ENCODE data around the gene MEIKIN. TPM values are rescaled to one million over a fixed set of nuclear protein-coding genes. Genes with fewer than 3 reads are reported as not detected.

Gene MEIKIN, protein sequence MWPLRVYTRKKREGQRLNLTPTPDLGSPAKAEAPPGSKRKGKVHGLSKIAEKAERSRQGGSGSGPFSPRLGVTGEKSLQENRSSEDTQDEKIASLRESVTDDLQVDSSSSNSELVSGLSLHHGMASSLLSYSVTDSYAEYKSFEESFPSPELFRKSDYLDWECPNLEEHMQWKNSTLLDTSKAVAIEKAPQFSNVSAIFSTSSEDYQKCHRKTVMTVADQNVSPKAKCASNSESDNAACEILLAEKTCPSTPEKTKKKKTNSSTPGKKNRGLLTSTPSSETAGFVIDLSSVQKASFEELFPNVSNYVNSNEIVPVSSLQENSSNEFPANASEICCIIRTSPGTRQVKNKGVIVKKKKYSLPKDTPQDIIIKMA
- not detected in 2 replicates for total RNA-seq

DNA sequence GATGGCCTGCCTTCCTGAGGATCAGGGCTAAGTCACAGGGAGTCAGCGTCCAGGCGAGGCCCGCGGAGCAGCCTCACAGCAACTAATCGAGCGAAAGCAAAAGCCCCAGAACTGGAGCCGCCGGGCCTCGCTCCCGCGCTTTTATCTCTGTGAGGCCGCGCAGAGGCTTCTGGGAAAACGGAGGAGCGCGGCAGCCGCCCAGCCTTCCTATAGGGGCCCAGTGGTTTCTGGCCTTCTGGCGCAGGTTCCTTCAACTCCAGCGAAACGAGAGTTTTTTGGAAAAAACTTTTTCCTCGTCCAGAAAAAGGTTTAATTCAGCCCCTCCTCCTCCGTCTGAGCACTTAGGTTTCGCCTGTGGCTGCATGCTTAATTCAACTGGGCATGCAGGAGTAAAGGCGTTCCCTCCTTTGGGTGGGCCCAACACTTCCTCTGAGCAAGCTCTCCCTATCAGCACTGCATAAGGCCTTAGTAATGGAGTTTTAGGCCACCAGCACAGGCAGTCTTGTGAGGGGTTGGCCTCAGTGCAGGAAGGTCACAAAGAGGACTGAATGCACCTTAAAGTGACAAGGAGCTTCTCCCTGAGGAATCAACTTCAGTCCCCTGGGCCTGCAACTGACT lies at the start of gene MEIKIN:
MEIKIN (minus strand) TSS at position 113 of the 618 bp plus-strand sequence. CDS start 158 bp downstream, outside the sequence.

DNA sequence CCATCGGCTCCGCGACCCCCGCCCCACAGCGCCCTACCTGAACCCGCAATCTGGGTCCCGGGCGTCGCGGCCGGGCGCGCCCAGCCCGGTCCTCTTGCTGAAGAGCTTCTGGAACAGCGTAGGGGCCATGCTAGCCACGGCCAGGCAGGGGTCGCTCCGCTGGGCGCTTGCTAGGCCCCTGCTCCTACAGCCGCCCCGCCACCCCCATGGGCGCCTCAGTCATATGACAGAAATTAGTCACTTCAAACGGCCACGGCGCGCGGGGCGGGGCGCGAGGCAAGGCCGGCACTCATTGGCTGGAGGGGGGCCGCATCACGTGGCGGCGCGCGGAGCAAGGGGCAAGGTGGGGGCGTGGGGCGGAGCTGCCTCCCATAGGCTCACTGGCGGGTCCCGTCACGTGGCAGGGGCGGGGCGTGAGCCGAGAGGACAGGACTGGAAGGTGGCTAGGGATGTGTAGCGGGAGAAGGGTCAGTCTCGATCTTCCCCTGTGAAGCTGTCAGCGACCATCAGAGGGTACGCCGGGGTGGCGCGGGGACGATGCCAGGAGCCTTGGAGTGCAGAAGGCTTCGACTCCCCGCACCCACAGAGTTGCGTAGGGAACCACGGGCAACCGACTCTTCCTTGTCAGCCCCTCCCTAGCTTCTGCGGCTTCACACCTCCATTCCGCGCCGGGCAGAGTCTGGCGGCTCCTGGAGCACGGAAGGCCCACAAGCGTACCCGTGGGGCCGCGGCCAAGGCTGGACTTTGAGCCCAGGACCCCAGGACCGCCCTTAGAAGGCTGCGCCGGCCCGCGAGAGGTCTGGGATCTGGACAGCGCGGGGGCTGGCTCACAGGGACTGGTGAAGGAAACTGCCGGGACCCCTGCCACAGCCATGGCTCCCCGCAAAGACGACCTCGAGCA lies 148.4 kb downstream of the MEIKIN start, which contains the start of gene FNIP1:
FNIP1 (minus strand) TSS at position 225 of the 901 bp plus-strand sequence; CDS start at position 129, 96 bp downstream.

Other genes with a start within 250 kb of the MEIKIN start
- 8.5 and 9.6 TPM in 2 replicates for gene FNIP1, start 148.6 kb downstream of the MEIKIN start, total RNA-seq
- not detected in 2 replicates for gene ACSL6, start 66.0 kb upstream of the MEIKIN start, total RNA-seq
- not detected in 2 replicates for gene IL3, start 115.0 kb upstream of the MEIKIN start, total RNA-seq
- gene CSF2, start 128.1 kb upstream of the MEIKIN start, total RNA-seq: 0.28 TPM in 1 of 2 replicates, not detected in the other

Data from airway epithelial cell (primary cell).